Stimulated activated CD8-positive, alpha-beta memory T cell treated with anti-CD3 and anti-CD28 coated beads, Interleukin-2, amount 100 ng/mL, for 1 hour (primary cell): ENCODE results near the gene NLRP11.
"Not testable (repeated sequence)": the region's sequence is repeated elsewhere in the genome, so short reads cannot be mapped to it uniquely, and the experiment has no call there.

Experiments used
- DNase-seq, 2 donors: peaks; one replicate each; pipeline ENCODE4 v3.0.0-alpha.2; 2020; ENCODE audit warnings: low read depth in 2 of 2

Gene NLRP11

DNA sequence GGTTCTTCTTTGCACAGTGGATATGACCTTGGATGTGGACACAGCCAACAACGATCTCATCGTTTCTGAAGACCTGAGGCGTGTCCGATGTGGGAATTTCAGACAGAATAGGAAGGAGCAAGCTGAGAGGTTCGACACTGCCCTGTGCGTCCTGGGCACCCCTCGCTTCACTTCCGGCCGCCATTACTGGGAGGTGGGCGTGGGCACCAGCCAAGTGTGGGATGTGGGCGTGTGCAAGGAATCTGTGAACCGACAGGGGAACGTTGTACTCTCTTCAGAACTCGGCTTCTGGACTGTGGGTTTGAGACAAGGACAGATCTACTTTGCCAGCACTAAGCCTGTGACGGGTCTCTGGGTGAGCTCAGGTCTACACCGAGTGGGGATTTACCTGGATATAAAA lies 53.5 kb downstream of the NLRP11 start:
- DNase-seq, result no peak

DNA sequence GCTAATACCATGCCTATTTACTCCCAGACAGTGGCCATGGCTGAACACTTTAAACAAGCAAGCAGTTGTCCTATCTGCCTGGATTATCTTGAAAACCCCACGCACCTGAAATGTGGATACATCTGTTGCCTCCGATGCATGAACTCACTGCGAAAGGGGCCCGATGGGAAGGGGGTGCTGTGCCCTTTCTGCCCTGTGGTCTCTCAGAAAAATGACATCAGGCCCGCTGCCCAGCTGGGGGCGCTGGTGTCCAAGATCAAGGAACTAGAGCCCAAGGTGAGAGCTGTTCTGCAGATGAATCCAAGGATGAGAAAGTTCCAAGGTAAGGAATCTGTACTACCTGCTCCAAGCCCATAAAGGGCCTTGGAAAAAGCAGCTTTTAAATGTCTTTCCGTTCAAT lies 54.3 kb downstream of the NLRP11 start:
- no peak for DNase-seq

DNA sequence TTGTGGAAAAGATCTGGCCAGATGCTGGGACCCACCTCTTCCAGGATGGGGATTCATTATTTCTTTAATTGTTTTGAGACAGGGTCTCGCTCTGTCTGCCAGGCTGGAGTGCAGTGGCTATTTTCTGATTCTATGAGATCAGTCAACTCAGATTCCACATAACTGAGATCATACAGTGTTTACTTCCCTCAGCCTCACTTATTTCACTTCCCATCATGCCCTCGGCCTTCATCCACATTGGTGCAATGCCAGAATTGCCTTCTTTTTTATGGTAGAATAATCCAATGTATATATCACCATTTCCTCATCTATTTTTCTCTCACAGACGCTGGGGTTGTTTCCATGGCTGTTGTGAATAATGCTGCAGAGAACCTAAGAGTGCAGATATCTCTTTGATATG lies 62.2 kb downstream of the NLRP11 start:
- not testable (repeated sequence) for DNase-seq

DNA sequence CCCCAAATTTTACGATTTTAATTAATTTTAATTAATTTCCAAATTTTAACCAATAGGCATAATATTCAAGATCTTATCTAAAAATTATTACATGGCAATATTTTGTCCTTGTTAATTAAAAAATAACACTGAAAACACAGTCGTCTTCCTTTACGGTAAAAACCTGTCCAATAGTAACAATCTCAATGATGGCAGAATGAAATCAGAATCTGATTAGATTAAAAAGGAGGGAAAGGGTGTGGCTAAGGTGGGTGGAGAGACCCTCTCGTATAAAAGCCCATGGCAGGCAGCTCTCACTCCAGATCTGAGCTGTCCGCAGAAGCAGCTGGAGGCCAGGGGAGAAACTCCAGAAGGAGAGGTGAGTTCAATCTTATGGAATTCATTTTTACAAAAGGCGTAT lies 63.0 kb downstream of the NLRP11 start, which contains the start of gene RFPL4AL1:
RFPL4AL1 (plus strand) TSS at position 301 of the 400 bp plus-strand sequence. CDS start 2,687 bp downstream, outside the sequence.
- DNase-seq, result not testable (repeated sequence)

DNA sequence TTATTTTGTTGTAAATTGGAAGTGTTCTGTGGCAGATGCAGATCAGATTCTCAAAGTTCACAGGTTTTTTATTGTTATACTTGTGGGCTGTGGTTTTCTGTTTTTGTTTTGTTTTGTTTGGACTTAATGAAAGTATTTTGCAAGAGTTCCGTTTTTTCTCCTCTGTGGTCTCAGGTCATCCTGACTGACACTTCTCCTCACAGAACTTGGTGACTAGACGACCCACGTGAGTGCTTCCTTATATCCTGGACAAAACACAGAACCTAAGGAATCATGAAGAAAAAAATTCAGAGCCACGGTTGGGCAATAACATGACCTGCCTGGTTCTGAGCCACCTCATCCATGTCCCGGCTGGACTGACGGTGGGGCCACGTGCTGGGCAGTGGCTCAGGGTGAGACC lies 65.3 kb downstream of the NLRP11 start:
- DNase-seq, result no peak

DNA sequence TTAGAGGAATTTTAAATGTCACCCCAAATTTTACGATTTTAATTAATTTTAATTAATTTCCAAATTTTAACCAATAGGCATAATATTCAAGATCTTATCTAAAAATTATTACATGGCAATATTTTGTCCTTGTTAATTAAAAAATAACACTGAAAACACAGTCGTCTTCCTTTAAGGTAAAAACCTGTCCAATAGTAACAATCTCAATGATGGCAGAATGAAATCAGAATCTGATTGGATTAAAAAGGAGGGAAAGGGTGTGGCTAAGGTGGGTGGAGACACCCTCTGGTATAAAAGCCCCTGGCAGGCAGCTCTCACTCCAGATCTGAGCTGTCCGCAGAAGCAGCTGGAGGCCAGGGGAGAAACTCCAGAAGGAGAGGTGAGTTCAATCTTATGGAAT lies 73.0 kb downstream of the NLRP11 start, which contains the start of gene RFPL4A:
RFPL4A (plus strand) TSS at position 301 of the 400 bp plus-strand sequence. CDS start 2,704 bp downstream, outside the sequence.
- DNase-seq, result not testable (repeated sequence)

DNA sequence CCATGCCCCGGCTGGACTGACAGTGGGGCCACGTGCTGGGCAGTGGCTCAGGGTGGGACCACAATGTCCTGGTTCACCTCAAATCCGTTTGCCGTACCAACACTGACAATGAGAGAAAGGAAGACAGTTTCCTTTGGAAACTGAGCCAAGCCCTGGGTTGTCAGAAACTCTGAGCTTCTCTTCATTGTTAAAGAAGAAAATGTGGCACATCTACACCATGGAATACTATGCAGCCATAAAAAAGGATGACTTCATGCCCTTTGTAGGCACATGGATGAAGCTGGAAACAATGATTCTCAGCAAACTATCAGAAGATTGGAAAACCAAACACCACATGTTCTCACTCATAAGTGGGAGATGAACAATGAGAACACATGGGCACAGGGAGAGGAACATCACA lies 75.0 kb downstream of the NLRP11 start:
- DNase-seq, result not testable (repeated sequence)

DNA sequence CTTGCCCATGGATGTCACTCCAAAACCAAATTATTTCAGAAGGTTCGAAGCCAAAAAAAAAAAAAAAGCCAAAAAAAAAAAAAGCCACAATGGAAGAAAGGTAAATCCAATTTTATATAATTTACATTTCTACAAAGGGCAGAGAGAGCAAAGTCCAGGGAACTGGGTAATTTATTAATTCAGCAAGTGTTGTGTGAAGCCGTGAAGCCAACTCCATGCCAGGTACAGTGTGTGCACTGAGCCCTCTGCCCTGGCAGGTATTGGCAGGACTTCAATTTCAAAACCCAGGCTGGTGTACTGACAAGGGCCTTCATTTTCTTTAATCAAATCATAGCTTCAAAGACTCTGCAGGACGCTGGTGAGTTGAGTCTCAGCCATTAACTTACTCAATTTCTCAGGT lies 78.4 kb downstream of the NLRP11 start:
- DNase-seq, result no peak

DNA sequence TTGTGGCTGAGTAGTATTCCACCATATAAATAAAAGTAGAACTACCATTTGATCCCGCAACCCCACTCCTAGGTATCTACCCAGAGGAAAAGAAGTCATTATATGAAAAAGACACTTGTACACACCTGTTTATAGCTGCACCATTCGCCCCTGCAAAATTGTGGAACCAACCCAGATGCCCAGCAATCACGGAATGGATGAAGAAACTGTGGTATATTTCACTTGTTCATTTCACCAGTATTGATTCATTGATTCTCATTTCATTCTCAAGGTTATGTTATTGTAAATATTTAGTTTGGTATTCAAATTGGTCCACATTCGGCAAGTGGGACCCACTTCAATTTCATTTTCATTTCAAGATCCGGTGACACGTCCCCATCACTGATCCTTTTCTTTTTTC lies 81.1 kb downstream of the NLRP11 start:
- DNase-seq, result no peak

DNA sequence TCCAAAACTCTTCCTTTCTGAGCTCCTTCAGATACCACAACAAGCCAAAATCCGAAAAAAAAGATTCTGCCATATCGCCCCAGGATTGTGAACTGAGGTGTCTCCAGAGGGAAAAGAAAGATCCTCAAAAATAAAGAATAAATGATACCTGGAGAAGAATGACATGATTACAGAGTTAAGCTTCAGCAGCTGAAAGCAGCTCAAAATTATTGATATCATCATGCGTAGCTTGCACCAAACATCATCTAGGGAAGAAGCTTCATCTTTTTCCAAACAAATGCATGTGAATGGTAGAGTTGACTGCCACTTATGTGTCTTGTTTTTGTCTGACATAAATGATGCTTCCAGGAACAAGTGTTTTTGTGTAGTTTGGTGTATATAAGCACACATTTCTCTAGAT lies 93.5 kb downstream of the NLRP11 start, which contains the start of gene NLRP9:
NLRP9 (minus strand) TSS at position 101 of the 400 bp plus-strand sequence; CDS start at position 73, 28 bp downstream.
- DNase-seq, result no peak
